Ovary (tissue), 3 donors: ENCODE data around the gene NIPBL.

Experiments
- CTCF ChIP-seq, 3 donors: fragments of 450-650 bp in 2 of 3; fragments of 200-600 bp in 1 of 3; IDR thresholded peaks; one replicate each; pipeline versions ENCODE4 v1.5.1 to v1.8.0; 2016 to 2022; ENCODE audit warnings: antibody characterized with exemption in 3 of 3, mild to moderate bottlenecking in 1 of 3
- EP300 ChIP-seq: sonication (generic); formaldehyde crosslinking; IDR thresholded peaks from one replicate; pipeline ENCODE4 v1.6.1; 2017; ENCODE audit warnings: antibody characterized with exemption
- donor health status: DM: no; HTN: no; CAD: no.

DNA sequence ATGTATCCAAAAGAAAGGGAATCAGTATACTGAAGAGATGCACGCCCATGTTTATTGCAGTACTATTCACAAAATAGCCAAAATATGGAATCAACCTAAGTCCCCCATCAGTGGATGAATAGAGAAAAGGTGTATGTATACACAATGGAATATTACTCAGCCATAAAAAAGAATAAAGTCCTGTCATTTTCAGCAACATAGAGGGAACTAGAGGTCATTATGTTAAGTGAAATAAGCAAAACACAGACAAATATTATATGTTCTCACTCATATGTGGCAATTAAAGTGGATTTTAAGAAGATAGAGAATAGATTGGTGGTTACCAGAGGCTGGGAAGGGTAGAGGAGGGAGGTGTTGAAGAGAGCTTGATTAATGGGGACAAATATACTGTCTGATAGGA lies 88.6 kb downstream of the NIPBL start:
- no peak for TF ChIP-seq EP300
- no peak for TF ChIP-seq CTCF (IDR thresholded peaks at IDR 0.05)
